KMS-11 (cell line): Measurements from ENCODE around the gene ANKRD55.

Source experiments
- H2AFZ ChIP-seq: fragments of 200-600 bp; sonication (generic); 2 replicates; pipeline ENCODE4 v1.6.1; 2016; ENCODE audit warnings: antibody characterized with exemption, mixed run types, low read depth
- H3K27ac ChIP-seq: fragments of 200-600 bp; sonication (generic); 2 replicates; pipeline ENCODE4 v1.6.1; 2016; ENCODE audit warnings: mild to moderate bottlenecking, mixed run types
- H3K27me3 ChIP-seq: fragments of 200-600 bp; sonication (generic); 2 replicates; pipeline ENCODE4 v1.6.1; 2017; ENCODE audit warnings: mild to moderate bottlenecking, low read depth, mixed run types, moderate library complexity; ENCODE audit not compliant: insufficient read depth
- H3K36me3 ChIP-seq: fragments of 200-600 bp; sonication (generic); 2 replicates; pipeline ENCODE4 v1.6.1; 2017; ENCODE audit warnings: mild to moderate bottlenecking, mixed run types; ENCODE audit not compliant: insufficient read depth
- H3K4me1 ChIP-seq: fragments of 200-600 bp; sonication (generic); 2 replicates; pipeline ENCODE4 v1.6.1; 2016; ENCODE audit warnings: mild to moderate bottlenecking, low read depth, mixed run types; ENCODE audit not compliant: poor library complexity, severe bottlenecking
- H3K4me2 ChIP-seq: fragments of 200-600 bp; sonication (generic); 2 replicates; pipeline ENCODE4 v1.7.0; 2016; ENCODE audit warnings: mild to moderate bottlenecking, mixed run types
- H3K4me3 ChIP-seq: fragments of 200-600 bp; sonication (generic); IDR thresholded peaks from 2 replicates; pipeline ENCODE4 v1.6.1; 2017; ENCODE audit warnings: low read depth, low read length, mixed read lengths; ENCODE audit not compliant: insufficient read depth
- H3K79me2 ChIP-seq: fragments of 200-600 bp; sonication (generic); 2 replicates; pipeline ENCODE4 v1.6.1; 2016; ENCODE audit warnings: low read depth, mixed run types; ENCODE audit not compliant: insufficient read depth
- H3K9ac ChIP-seq: fragments of 200-600 bp; sonication (generic); 2 replicates; pipeline ENCODE4 v1.6.1; 2016; ENCODE audit warnings: mild to moderate bottlenecking, mixed run types
- H4K20me1 ChIP-seq: fragments of 200-600 bp; sonication (generic); 2 replicates; pipeline ENCODE4 v1.6.1; 2016; ENCODE audit warnings: mild to moderate bottlenecking, mixed run types; ENCODE audit not compliant: insufficient read depth
- TF ChIP-seq, protein P1 (sequence below): fragments of 200-600 bp; sonication (generic); conservative IDR thresholded peaks from 2 replicates; pipeline ENCODE4 v1.6.1; 2017; ENCODE audit warnings: low read depth, mild to moderate bottlenecking, antibody characterized with exemption, low read length, moderate library complexity, mixed read lengths

ANKRD55 gene

DNA sequence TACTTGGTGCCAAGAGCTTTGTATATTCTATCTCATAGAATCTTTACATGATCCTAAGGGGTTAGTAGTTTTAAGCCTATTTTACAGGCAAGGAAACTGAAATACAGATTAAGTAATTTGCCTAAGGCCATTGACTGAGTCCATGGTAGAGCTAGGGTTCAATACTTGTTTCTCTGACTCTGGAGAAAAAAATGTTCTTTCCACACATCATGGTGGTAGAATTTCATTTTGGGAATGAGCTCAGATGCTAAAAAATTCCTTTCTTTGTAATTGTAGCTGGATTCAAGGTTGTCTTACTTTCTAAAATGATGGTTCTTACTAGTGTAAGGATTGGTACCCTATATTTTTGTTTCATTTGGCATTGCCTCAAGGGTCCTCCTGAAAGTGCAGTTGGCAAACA, 86.0 kb downstream of the ANKRD55 start:
- Histone ChIP-seq H3K36me3 (no peaks in the 10 kb centered on the region), H3K4me3 (no peak overlapping the region), H3K27me3 (no peaks in the 10 kb centered on the region), H2AFZ (no peak overlapping the region), H3K79me2 (peaks cover 12% of the 10 kb centered on the region), H3K27ac (peak overlapping the region; percentile 96), H4K20me1 (no peaks in the 10 kb centered on the region), H3K4me1 (peaks cover 100% of the 10 kb centered on the region), H3K9ac (peak overlapping the region; percentile 45; the same call in 1 of the 2 replicates), H3K4me2 (peak overlapping the region; percentile 81)
- TF ChIP-seq, protein P1, sequence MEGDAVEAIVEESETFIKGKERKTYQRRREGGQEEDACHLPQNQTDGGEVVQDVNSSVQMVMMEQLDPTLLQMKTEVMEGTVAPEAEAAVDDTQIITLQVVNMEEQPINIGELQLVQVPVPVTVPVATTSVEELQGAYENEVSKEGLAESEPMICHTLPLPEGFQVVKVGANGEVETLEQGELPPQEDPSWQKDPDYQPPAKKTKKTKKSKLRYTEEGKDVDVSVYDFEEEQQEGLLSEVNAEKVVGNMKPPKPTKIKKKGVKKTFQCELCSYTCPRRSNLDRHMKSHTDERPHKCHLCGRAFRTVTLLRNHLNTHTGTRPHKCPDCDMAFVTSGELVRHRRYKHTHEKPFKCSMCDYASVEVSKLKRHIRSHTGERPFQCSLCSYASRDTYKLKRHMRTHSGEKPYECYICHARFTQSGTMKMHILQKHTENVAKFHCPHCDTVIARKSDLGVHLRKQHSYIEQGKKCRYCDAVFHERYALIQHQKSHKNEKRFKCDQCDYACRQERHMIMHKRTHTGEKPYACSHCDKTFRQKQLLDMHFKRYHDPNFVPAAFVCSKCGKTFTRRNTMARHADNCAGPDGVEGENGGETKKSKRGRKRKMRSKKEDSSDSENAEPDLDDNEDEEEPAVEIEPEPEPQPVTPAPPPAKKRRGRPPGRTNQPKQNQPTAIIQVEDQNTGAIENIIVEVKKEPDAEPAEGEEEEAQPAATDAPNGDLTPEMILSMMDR = no peak

GRCh38 chr5:56146674-56147073, 86.5 kb downstream of the ANKRD55 start:
- H3K79me2 ChIP-seq = peaks cover 12% of the 10 kb centered on the region
- no peaks in the 10 kb centered on the region for H3K27me3 ChIP-seq
- H3K4me1 ChIP-seq = peaks cover 100% of the 10 kb centered on the region
- H3K9ac ChIP-seq = peak overlapping the region; percentile 45; the same call in 1 of the 2 replicates
- no peak overlapping the region for H2AFZ ChIP-seq
- H3K4me3 ChIP-seq = no peak overlapping the region
- TF ChIP-seq, protein P1 = no peak
- no peaks in the 10 kb centered on the region for H3K36me3 ChIP-seq
- peak overlapping the region; percentile 96 for H3K27ac ChIP-seq
- H4K20me1 ChIP-seq = no peaks in the 10 kb centered on the region
- peak overlapping the region; percentile 81 for H3K4me2 ChIP-seq

- Histone ChIP-seq H3K4me1 (peaks cover 100% of the 10 kb centered on the region), H2AFZ (no peak overlapping the region), H3K4me3 (no peak overlapping the region), H3K27me3 (no peaks in the 10 kb centered on the region), H3K79me2 (peaks cover 7% of the 10 kb centered on the region), H3K36me3 (no peaks in the 10 kb centered on the region), H3K27ac (peak overlapping the region; percentile 96), H4K20me1 (no peaks in the 10 kb centered on the region), H3K4me2 (peak overlapping the region; percentile 81), H3K9ac (no peak overlapping the region; the same call in 1 of the 2 replicates)
- TF ChIP-seq, protein P1 = no peak
Observed at GRCh38 chr5:56145511-56145910, 87.6 kb downstream of the ANKRD55 start.

- H3K4me3 ChIP-seq = no peak overlapping the region
- no peaks in the 10 kb centered on the region for H4K20me1 ChIP-seq
- peaks cover 100% of the 10 kb centered on the region for H3K4me1 ChIP-seq
- no peaks in the 10 kb centered on the region for H3K27me3 ChIP-seq
- H3K79me2 ChIP-seq = peaks cover 3% of the 10 kb centered on the region; the same call in 1 of the 2 replicates
- peak overlapping the region; percentile 8; the same call in 1 of the 2 replicates for H3K9ac ChIP-seq
- peak overlapping the region; percentile 96 for H3K27ac ChIP-seq
- TF ChIP-seq, protein P1 = no peak
- peak overlapping the region; percentile 81 for H3K4me2 ChIP-seq
- H3K36me3 ChIP-seq = no peaks in the 10 kb centered on the region
- no peak overlapping the region for H2AFZ ChIP-seq
Observed at GRCh38 chr5:56145106-56145505, 88.0 kb downstream of the ANKRD55 start.
